Colonic mucosa (tissue), 4 donors: ENCODE results near the gene NOTCH2. TPM values are rescaled to one million over a fixed set of nuclear protein-coding genes. Genes with fewer than 3 reads are reported as not detected.
"Not testable (repeated sequence)": the region's sequence is repeated elsewhere in the genome, so short reads cannot be mapped to it uniquely, and the experiment has no call there.

Source experiments
- DNase-seq: peaks from one replicate; pipeline ENCODE4 v3.0.0-alpha.2; 2020
- H3K27ac ChIP-seq: fragments of 200-600 bp; one replicate; pipeline ENCODE4 v1.8.0; 2021
- H3K27me3 ChIP-seq: fragments of 200-600 bp; one replicate; pipeline ENCODE4 v1.8.0; 2021
- H3K36me3 ChIP-seq: fragments of 200-600 bp; one replicate; pipeline ENCODE4 v1.8.0; 2021
- H3K4me1 ChIP-seq: fragments of 200-600 bp; one replicate; pipeline ENCODE4 v1.8.0; 2021; ENCODE audit warnings: mild to moderate bottlenecking
- H3K4me3 ChIP-seq: fragments of 200-600 bp; one replicate; pipeline ENCODE4 v1.8.0; 2021
- H3K9ac ChIP-seq, 2 donors: one replicate each; pipeline ENCODE4 v1.7.0; 2013; ENCODE audit warnings: control low read depth in 2 of 2, low read depth in 2 of 2, low read length in 2 of 2
- H3K9me3 ChIP-seq: fragments of 200-600 bp; one replicate; pipeline ENCODE4 v1.8.0; 2021
- intact Hi-C: fragments of 100-400 bp; cut with DNase I; formaldehyde crosslinking; loops from one replicate; pipeline ENCODE4 v1.14.1; 2022
- total RNA-seq, 2 donors: library from RNA; stranded (reverse); fragmentation: NEBNext Ultra II Directional in 1 of 2; extraction: Animal tissue kit (Norgen Biotek cat#: 25700) in 1 of 2; gene quantifications; one replicate each; pipeline ENCODE4 v1.2.1, GENCODE V29; 2021
- TF ChIP-seq, protein P1 (sequence below): fragments of 200-600 bp; IDR thresholded peaks from one replicate; pipeline ENCODE4 v1.8.0; 2022; ENCODE audit warnings: antibody characterized with exemption, mild to moderate bottlenecking
- donor health status: healthy.
- donor health status: DM: no; HTN: no; CAD: no.
- donor health status: DM: no; HTN: no; CAD: no.

The NOTCH2 gene
- total RNA-seq, 2 donors from 2014 or later, result 53.0 to 69.6 TPM

DNA sequence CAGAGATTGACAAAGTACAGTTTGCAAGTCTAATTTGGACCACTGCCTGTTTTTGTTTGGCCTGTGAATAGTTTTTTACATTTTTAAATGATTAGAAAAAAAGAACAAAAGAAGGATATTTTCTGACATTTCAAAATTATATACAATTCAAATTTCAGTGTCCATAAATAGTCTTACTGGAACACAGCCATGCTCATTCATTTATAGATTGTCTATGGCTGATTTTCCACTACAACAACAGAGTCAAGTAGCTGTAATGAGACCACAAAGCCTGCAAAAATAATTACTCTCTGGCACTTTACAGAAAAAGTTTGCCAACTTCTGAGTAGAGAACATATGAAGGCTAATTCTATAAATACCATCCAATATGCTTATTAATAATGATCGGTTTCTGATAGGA is 61.1 kb downstream of the NOTCH2 start:
- H3K4me1 ChIP-seq, H3K9ac ChIP-seq, H3K27me3 ChIP-seq, H3K4me3 ChIP-seq, H3K9me3 ChIP-seq, DNase-seq, intact Hi-C loops, H3K27ac ChIP-seq, H3K36me3 ChIP-seq: not testable (repeated sequence)

DNA sequence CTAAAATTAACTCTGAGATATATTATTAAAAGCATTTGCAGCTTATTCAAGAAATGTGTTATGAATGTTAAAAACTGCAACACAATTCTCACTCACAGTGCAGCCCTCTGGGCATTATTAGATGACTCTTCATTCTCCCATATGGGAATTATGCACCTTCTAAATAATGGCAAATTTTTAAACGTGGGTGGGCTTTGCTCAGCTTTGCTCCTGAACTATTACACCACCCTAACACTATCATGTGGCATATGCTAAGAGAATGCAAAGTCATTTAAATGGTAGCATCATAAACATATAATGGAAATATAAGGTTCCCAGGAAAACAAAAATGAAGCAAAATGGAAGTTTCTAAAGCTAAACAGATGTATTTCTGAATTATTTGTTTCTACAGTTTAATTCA is 61.6 kb downstream of the NOTCH2 start:
- H3K9ac ChIP-seq, H3K27ac ChIP-seq, H3K4me1 ChIP-seq, H3K36me3 ChIP-seq, DNase-seq, H3K4me3 ChIP-seq, H3K27me3 ChIP-seq, intact Hi-C loops, H3K9me3 ChIP-seq: not testable (repeated sequence)

DNA sequence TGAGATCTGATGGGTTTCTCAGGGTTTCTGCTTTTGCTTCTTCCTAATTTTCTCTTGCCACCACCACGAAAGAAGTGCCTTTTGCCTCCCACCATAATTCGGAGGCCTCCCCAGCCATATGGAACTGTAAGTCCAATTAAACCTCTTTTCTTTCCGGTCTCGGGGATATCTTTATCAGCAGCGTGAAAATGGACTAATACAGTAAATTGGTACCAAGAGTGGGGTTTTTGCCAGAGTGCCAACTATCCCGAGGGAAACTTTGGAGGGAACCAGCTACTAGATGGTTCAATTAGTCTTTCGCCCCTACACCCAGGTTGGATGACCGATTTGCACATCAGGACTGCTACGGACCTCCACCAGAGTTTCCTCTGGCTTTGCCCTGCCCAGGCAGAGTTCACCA is 68.4 kb downstream of the NOTCH2 start:
- intact Hi-C loops, H3K36me3 ChIP-seq, DNase-seq, H3K4me3 ChIP-seq, H3K4me1 ChIP-seq, H3K27me3 ChIP-seq, H3K9ac ChIP-seq, H3K27ac ChIP-seq, H3K9me3 ChIP-seq: not testable (repeated sequence)

DNA sequence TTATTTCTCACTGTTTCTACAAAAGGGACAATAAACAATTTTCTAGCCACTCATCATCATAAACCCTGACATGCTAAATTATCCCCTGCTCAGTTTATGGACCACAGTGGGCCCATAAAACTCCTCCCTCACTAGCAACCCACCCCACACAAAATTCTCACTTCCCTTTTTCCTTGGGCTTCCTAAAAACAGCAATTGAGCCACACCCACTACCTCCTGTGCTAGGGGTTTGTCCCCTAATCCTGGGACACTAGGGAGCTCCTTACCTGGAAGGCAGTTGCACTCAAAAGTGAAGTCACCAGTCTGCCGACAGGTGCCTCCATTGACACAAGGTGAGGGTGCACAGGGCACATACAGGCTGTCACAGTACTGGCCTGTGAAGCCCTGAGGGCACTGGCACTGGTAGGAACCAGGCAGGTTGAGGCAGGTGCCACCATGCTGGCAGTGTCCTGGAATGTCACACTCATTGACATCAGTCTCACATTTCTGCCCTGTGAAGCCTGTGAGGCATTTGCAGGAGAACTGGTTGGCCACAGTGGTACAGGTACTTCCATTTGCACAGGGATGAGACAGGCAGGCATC is 72.6 kb downstream of the NOTCH2 start:
- H3K36me3 ChIP-seq, H3K4me3 ChIP-seq, H3K27ac ChIP-seq, H3K27me3 ChIP-seq, H3K9ac ChIP-seq, H3K9me3 ChIP-seq, H3K4me1 ChIP-seq, intact Hi-C loops: not testable (repeated sequence)
- DNase-seq, result peak; percentile 22

DNA sequence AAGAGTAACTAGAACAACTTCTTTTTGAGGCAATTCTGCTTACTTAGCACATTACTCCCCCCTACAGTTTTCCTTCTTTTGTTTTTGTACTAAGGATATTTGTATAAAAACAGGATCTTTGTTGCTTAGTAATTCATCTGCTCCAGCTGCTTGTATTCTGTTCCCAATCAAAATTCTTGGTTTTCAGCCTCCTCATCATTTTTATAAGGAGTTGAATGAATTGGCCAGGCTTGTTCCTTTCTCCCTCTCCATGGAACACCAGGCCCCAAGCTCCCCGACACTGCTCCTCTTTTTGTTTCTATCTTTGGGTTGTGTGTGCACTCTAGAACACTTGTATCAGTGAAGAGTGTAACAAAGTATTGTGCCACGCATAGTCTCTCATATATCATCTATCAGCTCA is 73.5 kb downstream of the NOTCH2 start:
- intact Hi-C loops, H3K4me3 ChIP-seq: not testable (repeated sequence)

DNA sequence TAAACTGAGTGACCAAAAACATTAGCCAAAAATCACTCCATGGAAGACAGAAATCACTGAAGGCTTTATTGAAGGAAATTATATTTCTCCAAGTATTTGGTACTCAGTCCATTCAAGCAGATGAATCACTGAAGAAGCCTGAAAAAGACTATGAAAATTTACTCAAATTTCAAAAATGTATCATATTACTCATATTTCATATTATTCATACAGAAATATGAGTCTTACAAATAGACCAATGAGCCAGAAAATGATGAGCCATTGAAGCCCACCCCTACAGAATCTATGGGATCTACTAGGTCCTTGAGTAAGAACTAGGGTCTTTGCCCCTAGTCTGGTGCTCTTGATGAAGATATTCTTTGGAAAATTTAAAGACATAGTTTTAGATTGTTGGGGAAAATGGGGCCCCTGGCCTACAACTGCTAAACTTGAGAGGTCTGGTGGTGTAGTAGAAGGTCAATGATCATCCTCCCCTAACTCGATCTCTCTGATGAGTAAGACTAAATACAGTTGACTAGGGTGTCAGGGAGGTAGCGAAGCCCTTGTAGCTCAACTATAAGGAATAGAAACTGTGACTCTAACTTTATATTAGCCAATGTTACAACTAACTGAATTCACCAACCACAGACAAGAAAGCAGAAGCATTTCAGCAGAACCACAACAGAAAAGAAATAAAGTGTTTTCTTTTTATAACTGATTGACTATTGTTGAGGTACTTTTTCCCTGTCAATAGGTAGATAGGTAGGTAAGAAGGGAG is 81.0 kb downstream of the NOTCH2 start:
- H3K4me1 ChIP-seq, result no peaks in the 10 kb centered on the region
- no peak for DNase-seq
- H3K27ac ChIP-seq, result no peak overlapping the region
- no peaks in the 10 kb centered on the region for H3K27me3 ChIP-seq
- H3K4me3 ChIP-seq, result no peak overlapping the region
- intact Hi-C loops, result no loop called here
- H3K36me3 ChIP-seq, result no peaks in the 10 kb centered on the region
- H3K9ac ChIP-seq, result no peak overlapping the region
- H3K9me3 ChIP-seq, result no peaks in the 10 kb centered on the region
- TF ChIP-seq, protein P1, sequence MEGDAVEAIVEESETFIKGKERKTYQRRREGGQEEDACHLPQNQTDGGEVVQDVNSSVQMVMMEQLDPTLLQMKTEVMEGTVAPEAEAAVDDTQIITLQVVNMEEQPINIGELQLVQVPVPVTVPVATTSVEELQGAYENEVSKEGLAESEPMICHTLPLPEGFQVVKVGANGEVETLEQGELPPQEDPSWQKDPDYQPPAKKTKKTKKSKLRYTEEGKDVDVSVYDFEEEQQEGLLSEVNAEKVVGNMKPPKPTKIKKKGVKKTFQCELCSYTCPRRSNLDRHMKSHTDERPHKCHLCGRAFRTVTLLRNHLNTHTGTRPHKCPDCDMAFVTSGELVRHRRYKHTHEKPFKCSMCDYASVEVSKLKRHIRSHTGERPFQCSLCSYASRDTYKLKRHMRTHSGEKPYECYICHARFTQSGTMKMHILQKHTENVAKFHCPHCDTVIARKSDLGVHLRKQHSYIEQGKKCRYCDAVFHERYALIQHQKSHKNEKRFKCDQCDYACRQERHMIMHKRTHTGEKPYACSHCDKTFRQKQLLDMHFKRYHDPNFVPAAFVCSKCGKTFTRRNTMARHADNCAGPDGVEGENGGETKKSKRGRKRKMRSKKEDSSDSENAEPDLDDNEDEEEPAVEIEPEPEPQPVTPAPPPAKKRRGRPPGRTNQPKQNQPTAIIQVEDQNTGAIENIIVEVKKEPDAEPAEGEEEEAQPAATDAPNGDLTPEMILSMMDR, result no peak

More for the DNA sequence above, 73.5 kb downstream of the NOTCH2 start:
- not testable (repeated sequence) for H3K27me3 ChIP-seq, H3K4me1 ChIP-seq, H3K9me3 ChIP-seq, H3K9ac ChIP-seq, H3K36me3 ChIP-seq, DNase-seq, H3K27ac ChIP-seq

DNA sequence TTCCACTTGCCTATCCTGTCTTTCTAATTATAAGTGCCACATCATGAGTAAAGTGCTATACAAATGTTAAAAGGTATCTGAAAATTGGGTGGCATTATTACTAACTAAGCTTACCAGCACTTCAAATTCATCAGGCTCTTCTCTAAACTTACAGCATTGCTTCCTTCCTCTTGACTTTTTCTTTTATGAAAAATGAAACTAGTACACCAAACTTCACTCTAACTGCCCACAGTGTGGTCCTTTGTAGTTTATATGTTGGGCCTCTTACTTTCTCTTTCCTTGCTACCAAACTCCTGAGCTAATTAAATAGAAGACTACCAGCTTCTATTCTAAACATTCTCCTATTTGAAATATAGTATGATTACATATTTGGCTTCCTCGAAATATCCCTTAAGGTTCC is 81.8 kb downstream of the NOTCH2 start:
- no peak overlapping the region for H3K27ac ChIP-seq
- intact Hi-C loops, result no loop called here
- TF ChIP-seq, protein P1, result no peak

DNA sequence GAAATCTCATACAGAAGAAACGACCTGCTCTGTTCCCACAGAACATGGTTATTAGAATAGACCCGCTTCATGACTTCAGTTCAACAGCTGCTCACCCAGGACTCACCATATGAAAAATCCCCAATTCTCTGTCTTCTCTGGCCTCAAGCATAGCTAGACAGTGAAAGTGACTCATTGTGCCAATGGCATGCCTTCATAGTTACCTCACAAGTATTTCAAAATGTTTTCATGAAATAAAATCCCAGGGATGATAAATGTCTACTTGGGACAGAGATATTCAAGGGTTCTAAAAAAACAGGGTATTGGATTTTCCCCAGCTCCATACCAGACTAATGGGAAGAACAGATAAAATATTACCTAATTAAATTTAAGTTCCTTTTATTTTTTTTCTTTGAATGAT is 82.3 kb downstream of the NOTCH2 start:
- DNase-seq, result no peak
- Histone ChIP-seq H3K4me3 (no peak overlapping the region), H3K27ac (no peak overlapping the region), H3K9me3 (no peaks in the 10 kb centered on the region), H3K27me3 (no peaks in the 10 kb centered on the region), H3K9ac (no peak overlapping the region), H3K4me1 (no peaks in the 10 kb centered on the region), H3K36me3 (no peaks in the 10 kb centered on the region)
- TF ChIP-seq, protein P1, result no peak
- intact Hi-C loops, result no loop called here

More for the DNA sequence above, 81.8 kb downstream of the NOTCH2 start:
- Histone ChIP-seq H3K36me3 (no peaks in the 10 kb centered on the region), H3K9ac (no peak overlapping the region), H3K4me1 (no peaks in the 10 kb centered on the region), H3K4me3 (no peak overlapping the region), H3K9me3 (no peaks in the 10 kb centered on the region), H3K27me3 (no peaks in the 10 kb centered on the region)
- no peak for DNase-seq
